Activated T-cell treated with anti-CD3 and anti-CD28 coated beads for 4 hours (primary cell): ENCODE data around the gene LAMA2.

Experiments used
- DNase-seq: peaks from one replicate; pipeline ENCODE4 v3.0.0-alpha.2; 2020

The LAMA2 gene

DNA sequence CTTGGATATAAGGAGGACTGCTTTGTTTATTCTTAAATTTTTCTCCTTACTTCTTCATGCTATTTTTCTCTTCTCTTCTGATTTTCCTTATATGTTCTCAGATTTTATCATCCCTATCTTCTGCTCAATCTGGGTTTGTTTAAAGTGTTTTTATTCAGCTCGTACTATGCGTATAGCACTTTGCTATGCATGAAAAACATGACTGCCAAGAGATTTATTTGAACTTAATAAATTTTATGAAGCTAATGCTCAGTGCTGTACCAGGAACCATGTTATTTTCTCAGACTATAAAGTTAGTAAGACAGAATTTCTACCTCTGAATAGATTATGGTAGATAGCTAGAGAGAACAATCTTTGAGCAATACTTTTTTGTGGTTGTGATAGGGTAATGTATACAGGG is 305.9 kb downstream of the LAMA2 start:
- DNase-seq = no peak

DNA sequence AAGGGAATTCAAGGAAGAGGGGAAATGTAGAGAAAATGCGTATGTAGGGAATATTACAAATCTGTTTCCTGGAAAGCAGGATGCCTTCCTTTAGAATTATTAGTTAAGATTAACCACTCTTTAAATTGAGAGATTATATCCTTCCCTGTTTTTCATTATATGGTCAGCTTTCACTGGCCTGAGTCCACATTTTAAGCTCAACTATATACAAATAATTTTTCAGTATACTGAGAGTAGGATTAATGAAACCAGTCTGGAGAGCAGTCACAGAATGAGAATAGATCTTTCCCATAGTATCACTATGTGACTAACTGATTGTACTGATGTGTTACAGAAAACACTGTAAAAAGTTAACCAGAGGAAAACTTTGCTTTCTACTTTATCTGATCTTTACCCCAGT is 306.3 kb downstream of the LAMA2 start:
- no peak for DNase-seq

DNA sequence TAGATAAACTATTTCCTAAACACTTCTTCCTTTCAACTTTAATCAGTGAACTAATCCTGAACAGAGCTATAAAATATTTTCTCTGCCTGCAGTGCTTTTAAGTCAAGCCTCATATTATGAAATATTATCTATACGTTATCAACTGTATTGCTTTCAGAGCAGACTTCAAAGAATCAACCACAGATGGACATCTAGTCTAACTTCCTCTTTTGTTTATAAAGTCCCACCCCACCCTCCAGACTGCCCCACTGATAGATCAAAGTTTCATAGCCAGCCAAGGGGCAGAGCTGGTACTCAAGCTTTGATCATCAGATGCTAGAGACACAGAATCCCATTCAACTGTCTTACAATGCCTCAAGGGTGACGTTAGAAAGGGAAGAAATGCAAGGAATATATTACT is 308.3 kb downstream of the LAMA2 start:
- no peak for DNase-seq

DNA sequence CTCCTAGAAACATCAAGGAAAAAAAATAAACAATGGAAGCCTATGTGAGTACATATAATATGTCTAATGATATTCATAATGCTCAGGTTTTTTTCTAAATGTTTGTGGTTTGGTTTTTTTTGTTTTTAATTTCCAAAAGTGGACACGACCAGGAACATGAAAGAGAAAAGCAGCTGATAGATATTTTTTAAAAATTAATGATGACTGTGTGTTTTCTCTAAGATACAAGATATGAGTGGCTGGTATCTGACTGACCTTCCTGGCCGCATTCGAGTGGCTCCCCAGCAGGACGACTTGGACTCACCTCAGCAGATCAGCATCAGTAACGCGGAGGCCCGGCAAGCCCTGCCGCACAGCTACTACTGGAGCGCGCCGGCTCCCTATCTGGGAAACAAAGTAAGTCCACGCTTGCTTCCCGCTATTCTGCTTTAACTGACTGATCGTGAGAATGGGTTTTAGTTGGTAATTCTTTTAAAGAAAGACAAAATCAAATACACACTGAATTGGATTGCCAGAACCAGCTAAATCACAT is 309.6 kb downstream of the LAMA2 start:
- DNase-seq = no peak

DNA sequence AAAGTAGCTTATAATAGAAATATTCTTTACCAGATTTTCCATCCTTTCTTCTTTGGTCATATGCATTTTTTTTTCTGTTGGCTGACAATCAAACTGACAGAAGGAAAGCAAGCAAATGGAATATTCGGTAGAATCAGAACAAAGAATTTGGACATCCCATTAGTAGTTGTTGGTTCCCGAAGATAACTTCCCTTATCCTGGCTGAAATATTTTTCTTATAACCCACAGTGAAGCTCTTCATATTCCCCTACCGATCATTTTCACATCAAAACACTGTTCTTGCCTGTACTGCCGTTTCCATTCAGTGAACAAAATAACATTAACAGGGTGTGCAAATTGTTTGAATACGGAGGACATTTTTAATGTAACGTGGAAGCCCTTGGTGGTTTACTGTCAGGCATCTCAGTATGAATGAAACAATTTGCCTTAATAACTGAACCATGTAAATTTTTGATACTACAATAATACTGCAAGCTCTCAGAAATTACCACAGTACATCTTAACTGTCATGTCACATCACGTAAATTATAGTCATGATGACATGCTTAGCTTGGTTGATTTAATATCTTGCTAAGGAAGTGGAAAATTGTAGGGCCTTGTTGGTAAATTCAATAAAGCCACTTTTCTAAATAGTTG is 311.5 kb downstream of the LAMA2 start:
- DNase-seq = no peak

DNA sequence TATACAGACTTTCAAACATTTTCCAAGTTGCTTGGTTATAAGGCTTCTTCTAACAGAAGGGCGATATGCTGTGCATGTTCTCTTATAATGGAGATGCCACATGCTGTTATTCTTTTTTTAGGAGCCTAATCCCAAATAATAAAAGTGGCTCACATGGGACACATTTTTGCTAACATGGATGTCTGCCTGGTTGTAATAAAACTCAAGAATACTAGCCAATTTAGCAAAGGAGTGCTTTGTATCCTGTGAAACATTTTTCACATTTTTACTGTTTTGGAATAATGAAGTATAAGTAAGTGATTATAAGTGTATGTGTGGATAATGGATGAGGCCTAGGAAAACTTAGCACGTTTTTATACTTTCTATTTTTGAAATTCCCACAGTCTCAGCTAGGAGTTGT is 312.2 kb downstream of the LAMA2 start:
- DNase-seq = no peak

DNA sequence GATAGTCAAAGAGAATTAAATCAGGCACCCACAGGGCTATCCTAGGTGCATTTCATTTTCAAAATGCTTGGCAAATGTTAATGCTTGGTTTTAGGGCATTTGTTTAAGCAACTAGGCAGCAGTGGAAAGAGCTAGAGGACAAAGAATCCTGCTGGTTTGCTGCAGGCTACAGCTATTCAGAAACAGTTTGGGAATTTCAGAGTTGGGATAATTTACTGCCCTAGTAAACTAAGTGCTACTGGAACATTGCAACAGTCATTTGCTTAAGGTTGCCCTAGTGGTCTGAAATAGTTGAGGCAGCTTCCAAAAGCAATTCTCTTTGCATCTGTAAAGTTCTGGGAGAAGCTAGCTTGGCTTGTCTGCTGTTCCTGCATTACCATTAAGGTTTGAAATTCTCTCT is 312.7 kb downstream of the LAMA2 start:
- no peak for DNase-seq

DNA sequence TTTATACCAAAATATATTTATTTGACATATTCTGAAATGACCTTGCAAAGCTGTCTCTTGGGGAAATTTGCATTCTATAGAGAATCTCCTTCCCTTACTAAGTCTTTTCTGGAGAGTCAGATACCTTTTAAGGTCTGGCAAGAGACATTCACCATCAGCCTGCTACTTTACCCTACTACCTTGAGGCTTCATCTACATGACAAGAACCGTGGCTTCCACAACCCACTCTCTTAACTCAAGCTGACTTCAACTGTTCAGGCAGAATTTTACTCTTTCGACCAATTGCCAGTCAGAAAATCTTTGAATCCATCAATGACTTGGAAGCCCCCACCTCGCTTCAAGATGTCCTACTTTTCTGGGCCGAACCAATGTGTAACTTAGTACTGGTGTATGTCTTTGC is 314.2 kb downstream of the LAMA2 start:
- no peak for DNase-seq

DNA sequence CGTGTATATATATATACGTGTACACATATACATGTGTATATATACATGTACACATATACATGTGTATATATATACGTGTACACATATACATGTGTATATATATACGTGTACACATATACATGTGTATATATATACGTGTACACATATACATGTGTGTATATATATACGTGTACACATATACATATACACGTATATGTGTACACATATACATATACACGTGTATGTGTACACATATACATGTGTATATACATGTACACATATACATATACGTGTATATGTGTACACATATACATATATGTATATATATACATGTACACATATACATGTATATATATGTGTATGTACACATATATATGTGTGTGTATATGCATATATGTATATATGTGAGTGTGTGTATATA is 317.2 kb downstream of the LAMA2 start:
- no peak for DNase-seq

DNA sequence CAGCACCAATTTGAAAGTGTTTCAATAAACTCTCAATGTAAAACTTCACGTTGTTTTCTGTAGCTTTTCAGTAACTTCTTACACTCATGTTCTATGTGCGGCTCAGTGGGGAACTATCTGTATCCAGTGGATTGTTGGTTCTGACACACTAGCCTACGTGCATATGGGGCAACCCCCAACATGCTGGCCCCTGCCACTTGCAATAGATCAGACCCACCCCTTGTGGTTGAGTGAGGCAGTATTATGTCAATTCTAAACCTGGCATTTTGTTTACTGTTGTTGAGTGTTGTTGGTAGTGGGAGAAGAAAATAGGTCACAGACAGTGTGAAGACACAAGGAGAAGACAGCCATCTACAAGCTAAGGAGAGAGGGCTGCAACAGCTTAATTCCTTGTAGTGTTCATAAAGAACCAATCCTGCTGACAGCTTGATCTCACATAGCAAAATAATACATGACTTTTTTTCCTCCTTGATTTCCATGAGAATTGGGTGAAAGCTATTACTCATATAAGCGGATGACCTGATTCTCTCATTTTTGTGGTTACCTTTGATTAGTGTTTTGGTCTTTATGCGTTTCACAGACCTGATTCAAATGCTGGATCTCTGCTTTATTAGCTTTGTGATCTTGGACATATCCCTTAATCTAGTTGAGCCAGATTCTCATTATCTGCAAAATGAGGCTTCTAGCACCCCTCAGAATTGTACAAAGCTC is 320.4 kb downstream of the LAMA2 start:
- DNase-seq = no peak

DNA sequence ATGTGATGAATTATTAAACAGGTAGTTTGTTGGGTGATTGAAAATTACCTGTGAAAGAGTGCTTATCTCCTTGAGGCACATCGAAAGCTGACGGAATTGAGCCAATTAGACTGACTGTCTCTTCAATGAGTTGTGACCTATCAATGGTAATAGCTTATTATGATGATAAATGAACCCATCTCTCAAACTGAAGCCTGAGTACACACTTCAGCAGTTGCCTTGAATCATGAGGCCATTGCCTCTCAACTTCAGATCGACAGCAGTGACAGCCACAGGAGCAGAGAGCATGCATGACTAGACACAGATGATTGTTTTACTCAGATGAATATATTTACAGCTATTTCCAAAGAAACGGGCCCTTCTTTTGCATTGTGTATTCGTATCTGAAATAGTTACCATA is 323.9 kb downstream of the LAMA2 start:
- no peak for DNase-seq

DNA sequence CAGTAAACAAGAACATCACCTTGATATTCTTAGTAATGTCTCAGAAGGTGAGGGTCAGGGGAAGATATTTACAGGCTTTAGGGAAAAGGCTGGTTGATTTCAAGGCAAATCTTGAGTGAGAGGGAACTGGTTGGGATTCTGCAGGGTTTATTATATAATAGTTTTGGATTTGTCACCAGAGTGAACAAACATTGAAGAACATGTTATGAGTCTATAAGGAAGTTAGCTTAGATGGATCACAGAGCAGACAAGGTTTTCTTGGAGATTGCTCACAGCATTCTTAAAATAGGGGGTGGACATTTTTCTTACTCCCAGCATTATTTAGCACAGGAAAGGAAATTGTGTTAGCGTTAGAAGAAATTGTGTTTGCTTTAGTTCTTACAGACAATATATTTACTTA is 324.9 kb downstream of the LAMA2 start:
- DNase-seq = no peak

DNA sequence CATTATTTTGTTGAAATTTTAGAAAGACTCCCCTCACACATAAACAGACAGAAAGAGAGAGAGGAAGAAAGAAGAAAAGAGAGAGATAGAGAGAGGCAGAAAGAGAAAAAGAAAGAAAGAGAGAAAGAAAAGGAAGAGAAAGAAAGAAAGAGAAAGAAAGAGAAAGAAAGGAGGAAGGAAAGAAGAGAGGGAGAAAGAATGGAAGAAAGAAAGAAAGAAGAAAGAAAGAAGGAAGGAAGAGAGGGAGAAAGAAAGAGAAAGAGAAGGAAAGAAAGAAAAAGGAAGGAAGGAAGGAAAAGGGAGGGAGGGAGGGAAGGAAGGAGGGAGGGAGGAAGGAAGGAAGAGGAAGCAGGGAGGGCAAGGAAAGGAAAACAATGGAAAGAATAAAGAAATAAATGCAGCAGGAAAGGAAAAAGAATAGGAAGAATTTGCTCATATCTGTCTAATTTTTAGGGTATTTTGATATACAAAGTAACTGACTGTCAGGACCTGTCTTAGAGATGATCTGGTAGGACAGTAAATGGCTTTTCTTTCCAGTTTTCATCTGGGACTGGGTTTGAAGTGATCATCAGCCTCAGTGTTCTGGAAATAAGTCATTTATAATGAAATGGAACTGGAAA is 325.6 kb downstream of the LAMA2 start:
- DNase-seq = no peak

DNA sequence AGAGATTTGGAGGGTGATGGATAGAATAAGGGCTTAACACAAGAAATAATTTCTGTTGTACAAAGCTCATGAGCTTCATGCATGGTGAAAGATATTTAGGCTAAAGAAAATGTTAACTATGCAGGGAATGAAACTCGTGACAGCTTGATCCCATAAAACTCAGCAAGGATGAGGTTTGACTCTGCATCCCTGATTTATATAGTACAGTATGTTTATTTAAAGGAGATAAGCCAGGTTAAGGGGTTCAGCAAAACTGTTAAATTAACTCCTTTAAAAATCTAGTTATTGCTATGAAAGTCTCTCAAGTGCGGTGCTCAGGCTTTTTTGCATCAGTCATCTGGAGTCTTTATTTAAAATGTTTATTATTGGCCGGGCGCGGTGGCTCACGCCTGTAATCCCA is 326.4 kb downstream of the LAMA2 start:
- no peak for DNase-seq

DNA sequence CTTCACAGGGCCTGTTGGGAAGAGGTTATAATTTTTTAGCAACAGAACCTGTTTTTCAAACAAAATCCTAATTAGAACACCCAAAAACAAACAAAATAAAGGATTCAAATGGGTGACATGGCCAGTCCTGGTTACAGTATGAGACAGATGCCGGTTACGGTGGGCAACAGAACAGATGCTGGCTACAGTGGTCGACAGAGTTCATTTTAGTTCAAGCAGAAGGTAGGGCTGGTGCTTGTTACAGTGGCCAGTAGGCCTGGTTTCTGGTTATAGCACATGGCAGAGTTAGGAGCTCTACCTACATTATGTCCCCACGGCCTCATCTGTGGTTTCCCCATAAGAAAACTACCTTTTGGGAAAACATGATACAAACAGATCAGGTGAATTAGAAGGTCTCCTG is 327.7 kb downstream of the LAMA2 start:
- DNase-seq = no peak

DNA sequence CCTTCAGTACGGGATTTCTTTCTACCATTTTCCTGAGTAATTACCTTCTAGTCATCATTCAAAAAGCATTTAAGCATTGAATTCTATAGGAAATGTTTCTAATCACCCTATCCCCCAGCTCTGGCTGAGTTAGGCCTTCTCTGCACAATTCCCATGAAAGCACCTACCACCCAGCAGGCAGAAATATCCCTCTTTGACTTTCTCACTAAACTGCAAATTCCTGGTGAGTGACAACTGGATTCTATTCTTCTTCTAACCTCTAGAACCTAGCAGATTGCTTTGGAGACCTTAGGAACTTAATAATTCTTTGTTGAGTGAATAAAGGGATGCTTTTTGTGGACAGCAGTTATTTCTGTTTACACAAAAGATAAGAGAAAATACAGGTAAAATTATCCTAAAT is 328.7 kb downstream of the LAMA2 start:
- no peak for DNase-seq

DNA sequence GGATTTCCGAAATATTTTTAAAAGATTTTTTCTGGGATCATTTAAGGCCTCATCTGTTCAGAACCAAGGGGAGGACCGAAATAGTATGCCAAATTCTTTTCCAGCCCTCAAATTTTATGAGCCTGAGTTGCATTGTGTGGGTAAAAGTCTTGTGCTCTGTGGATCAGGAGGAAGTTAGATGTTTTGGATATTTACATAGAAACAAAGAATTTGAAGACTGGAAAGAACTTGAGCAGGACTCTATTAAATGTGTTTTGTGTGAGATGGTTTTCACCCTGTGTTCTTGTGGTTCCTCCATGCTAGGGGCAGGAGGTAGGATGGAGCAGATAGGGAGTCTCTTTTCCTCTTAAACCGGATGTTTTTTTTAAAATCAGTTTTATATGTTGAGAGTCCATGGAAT is 329.1 kb downstream of the LAMA2 start:
- DNase-seq = no peak

DNA sequence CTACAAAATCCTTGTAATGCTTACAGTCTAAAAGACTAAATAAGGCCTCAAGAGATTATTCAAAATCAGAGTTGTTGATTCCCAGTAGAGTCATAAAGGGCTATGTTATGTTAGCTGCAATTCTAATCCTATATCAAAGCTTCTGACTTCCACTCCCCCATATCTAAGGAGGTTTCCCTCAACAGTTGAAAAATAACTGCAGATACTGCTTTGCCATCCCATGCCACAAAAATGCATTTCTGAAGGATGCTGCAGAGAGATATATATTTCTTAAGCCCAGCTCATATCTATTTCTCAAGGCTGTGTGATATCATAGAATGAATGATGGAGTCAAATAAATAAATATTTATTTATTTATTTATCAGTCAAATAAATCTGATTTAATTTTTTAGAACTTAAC is 332.3 kb downstream of the LAMA2 start:
- DNase-seq = no peak

DNA sequence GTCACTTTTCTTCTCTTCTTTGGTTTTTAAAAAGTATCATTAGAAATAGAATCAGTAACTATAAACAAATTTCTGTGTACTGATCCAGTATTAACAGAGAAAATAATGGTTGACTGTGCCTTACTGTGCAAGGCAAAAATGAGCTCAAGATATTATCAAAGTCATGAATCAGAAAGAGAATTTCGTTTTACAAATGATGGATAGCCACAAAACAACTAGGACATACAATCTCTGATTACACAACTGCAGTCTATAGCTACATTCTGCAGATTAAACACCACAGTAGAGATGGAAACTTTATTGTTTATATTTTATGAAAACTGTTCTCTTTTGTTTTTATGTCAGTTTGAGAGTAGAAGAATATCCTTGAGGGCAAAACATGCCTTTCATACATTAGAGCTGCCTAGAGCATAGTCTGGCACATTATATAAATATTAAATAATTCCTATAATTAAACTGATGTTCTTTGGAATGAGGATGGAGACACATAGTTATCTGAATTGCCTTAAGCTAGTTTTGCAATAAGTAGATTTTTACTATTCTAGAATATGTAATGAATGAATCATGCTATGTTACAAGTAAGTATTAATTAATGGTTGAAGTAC is 333.1 kb downstream of the LAMA2 start:
- no peak for DNase-seq

DNA sequence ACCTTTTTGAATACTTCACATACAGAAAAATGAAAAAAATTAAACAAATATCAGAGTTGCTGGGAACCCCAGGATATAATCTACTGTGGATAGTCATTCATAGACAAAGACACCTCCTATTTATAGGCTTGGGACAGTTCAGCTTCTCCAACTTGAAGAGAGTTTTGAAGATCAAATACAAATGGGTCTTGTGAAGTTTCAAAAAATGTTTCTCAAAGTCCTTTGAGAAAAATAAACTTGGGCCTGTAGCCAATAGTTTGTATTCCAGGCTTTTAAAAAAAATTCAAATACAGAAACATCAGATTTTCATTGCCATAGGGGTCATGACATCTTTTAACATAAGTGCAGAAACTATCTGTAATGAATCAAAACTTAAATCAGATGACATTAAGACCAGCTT is 334.8 kb downstream of the LAMA2 start:
- no peak for DNase-seq

DNA sequence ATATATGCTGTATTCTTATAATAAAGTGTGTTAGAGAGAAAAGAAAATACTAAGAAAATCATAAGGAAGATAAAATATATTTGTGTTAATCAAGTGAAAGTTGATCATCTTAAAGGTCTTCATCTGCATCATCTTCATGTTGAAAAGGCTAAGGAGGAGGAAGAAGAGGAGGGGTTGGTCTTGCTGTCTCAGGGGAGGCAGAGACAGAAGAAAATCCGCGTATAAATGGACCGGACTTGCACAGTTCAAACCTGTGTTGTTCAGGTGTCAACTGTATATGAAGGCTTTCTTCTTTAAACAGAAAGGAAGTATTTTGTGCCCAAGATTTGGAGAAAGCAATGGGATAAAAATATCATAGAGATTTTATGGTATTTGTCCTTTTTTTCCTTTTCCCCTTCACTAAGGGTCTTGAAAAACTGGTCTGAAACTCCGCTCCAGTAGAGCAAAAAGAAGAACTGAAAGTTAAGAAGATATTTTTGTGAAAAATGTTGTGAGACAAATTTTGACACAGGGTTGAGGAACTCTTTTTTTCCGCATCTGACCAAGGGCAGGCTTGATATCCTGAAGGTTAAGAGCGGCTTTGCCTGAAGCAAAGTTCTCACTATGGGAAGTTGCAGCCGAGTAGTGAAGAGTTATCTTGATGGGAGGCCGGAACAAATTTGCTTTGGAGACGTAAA is 350.7 kb downstream of the LAMA2 start:
- DNase-seq = no peak

DNA sequence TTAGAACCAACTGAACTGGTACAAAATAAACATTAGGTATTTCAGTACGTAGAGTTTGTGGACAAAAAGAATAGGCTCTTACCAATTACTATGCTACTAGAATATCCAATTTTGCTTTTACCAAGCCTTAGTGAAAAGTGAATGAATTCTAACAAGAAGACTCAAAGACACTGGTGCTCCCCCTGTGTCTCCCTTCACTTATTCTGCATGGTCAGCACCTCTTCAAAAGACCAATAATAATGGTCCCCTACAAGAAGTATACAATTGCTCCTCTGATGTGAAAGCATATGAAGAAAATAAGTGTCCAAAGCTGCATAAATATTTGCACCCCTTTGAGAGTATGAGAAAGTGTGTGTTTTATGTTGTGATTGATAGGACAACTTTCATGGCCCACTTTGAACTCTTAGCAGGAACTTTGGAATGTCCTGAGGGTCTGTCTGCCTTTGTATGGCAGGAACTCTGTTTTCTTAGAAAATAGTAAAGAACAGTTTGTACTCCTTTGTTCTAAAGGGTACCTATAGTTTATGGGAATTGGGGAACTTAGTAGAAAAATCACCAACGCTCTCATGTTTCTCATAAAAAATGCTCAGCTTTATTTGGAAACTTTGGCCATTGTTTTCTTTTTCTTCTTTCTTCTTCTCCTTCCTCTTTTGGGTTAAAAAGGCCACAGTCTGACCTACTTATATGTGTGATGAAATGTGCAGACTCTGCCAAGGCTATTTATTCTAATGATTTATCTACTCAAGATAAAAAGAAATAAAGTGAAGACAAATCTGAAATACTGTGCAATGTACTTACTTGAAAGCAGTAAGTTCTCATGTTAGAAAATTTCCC is 352.4 kb downstream of the LAMA2 start:
- no peak for DNase-seq
